H1 (cell line): ENCODE data around the gene C17orf100. TPM values are rescaled to one million over a fixed set of nuclear protein-coding genes. Genes with fewer than 3 reads are reported as not detected.

Experiments used
- CTCF ChIA-PET: fragments of 300-600 bp; sonication (Branson Sonifier 250); formaldehyde crosslinking; loops from one replicate; lab custom pipeline; 2021; ENCODE audit not compliant: partially characterized antibody; lab: Charles Lee
- POLR2A ChIA-PET: fragments of 300-600 bp; sonication (Branson Sonifier 250); formaldehyde crosslinking; loops from one replicate; lab custom pipeline; 2021; ENCODE audit warnings: inconsistent platforms; ENCODE audit not compliant: partially characterized antibody; lab: Charles Lee
- DNase-seq, 2 experiments: peaks; one replicate each; pipeline versions ENCODE4 v3.0.0 to v3.0.0-alpha.2; 2010 to 2022; ENCODE audit warnings: low spot score in 2 of 2, low read depth in 1 of 2, mixed read lengths in 1 of 2
- FAIRE-seq: peaks from 2 replicates; lab custom pipeline; 2011; peaks lifted over from hg19 to GRCh38; lab: Jason Lieb, UNC
- H2AFZ ChIP-seq: 2 replicates; pipeline ENCODE4 v1.8.1; 2012; ENCODE audit warnings: low read length, inconsistent platforms
- H2AK5ac ChIP-seq: 2 replicates; pipeline ENCODE4 v1.6.1; 2013; ENCODE audit warnings: low read depth, low read length
- H2BK120ac ChIP-seq: replicated peaks from 2 replicates; pipeline ENCODE3; 2013; ENCODE audit warnings: low read depth, low read length, inconsistent platforms
- H2BK12ac ChIP-seq: 2 replicates; pipeline ENCODE4 v1.6.1; 2013; ENCODE audit warnings: low read depth, low read length
- H2BK15ac ChIP-seq: 2 replicates; pipeline ENCODE4 v1.6.1; 2013; ENCODE audit warnings: low read length
- H2BK20ac ChIP-seq: 2 replicates; pipeline ENCODE4 v1.6.1; 2013; ENCODE audit warnings: low read length
- H2BK5ac ChIP-seq: 2 replicates; pipeline ENCODE4 v1.6.1; 2013; ENCODE audit warnings: low read depth, low read length
- H3K14ac ChIP-seq: 2 replicates; pipeline ENCODE4 v1.6.1; 2013; ENCODE audit warnings: inconsistent platforms; ENCODE audit not compliant: insufficient read length
- H3K18ac ChIP-seq: 2 replicates; pipeline ENCODE4 v1.6.1; 2013; ENCODE audit warnings: low read length; ENCODE audit errors: extremely low read depth
- H3K23ac ChIP-seq: 2 replicates; pipeline ENCODE4 v1.6.1; 2013; ENCODE audit warnings: inconsistent platforms; ENCODE audit not compliant: insufficient read length
- H3K23me2 ChIP-seq: 2 replicates; pipeline ENCODE4 v1.6.1; 2013; ENCODE audit warnings: low read depth, low read length
- H3K27ac ChIP-seq: 2 replicates; pipeline ENCODE4 v1.6.1; 2011; ENCODE audit warnings: low read depth, low read length, inconsistent platforms
- H3K27me3 ChIP-seq, 4 experiments: replicated peaks in 1 of 4; 1 replicate in 1 of 4; 2 replicates in 3 of 4; pipeline versions ENCODE4 v1.6.1 to v1.8.1; 2011 to 2013; ENCODE audit warnings: low read length in 3 of 4, mild to moderate bottlenecking in 3 of 4, inconsistent platforms in 2 of 4, mixed read lengths in 2 of 4, moderate library complexity in 1 of 4; ENCODE audit not compliant: control insufficient read depth in 3 of 4, insufficient read depth in 3 of 4; ENCODE audit errors: extremely low read depth in 1 of 4
- H3K36me3 ChIP-seq, 4 experiments: 2 replicates each; pipeline versions ENCODE4 v1.6.1 to v1.8.1; 2011 to 2013; ENCODE audit warnings: mild to moderate bottlenecking in 4 of 4, low read length in 3 of 4, moderate library complexity in 2 of 4, control low read depth in 1 of 4, inconsistent platforms in 1 of 4; ENCODE audit not compliant: insufficient read depth in 4 of 4, control insufficient read depth in 2 of 4
- H3K4ac ChIP-seq: replicated peaks from 2 replicates; pipeline ENCODE3; 2013; ENCODE audit warnings: low read length, low read depth, mixed read lengths, inconsistent platforms; ENCODE audit not compliant: insufficient read length
- H3K4me1 ChIP-seq, 4 experiments: replicated peaks in 1 of 4; 1 replicate in 1 of 4; 2 replicates in 3 of 4; pipeline versions ENCODE4 v1.6.1 to v1.8.1; 2011 to 2013; ENCODE audit warnings: low read length in 3 of 4, inconsistent platforms in 2 of 4, mixed read lengths in 1 of 4; ENCODE audit not compliant: insufficient read depth in 4 of 4, control insufficient read depth in 3 of 4
- H3K4me2 ChIP-seq, 2 experiments: 2 replicates each; pipeline versions ENCODE4 v1.6.1 to v1.8.1; 2011 to 2013; ENCODE audit warnings: low read depth in 2 of 2, low read length in 2 of 2, control low read depth in 1 of 2, inconsistent platforms in 1 of 2, mild to moderate bottlenecking in 1 of 2; ENCODE audit not compliant: insufficient read depth in 1 of 2
- H3K4me3 ChIP-seq, 4 experiments: fragments of 200-600, 300-600 bp in 1 of 4; sonication (generic), shearing (Covaris generic), sonication (Bioruptor Twin) in 1 of 4; 2 replicates each; pipeline versions ENCODE4 v1.5.1 to v1.8.1; 2011 to 2016; ENCODE audit warnings: low read length in 4 of 4, low read depth in 3 of 4, control low read depth in 2 of 4, inconsistent platforms in 2 of 4, mild to moderate bottlenecking in 2 of 4, mixed read lengths in 1 of 4, moderate library complexity in 1 of 4; ENCODE audit not compliant: insufficient read depth in 2 of 4; ENCODE audit errors: extremely low read depth in 1 of 4
- H3K56ac ChIP-seq: replicated peaks from 2 replicates; pipeline ENCODE3; 2013; ENCODE audit warnings: low read depth, mild to moderate bottlenecking, mixed read lengths, low read length, inconsistent platforms; ENCODE audit not compliant: insufficient read length
- H3K79me1 ChIP-seq: 2 replicates; pipeline ENCODE4 v1.6.1; 2013; ENCODE audit warnings: low read depth, low read length, control low read depth
- H3K79me2 ChIP-seq, 2 experiments: 2 replicates each; pipeline versions ENCODE4 v1.6.1 to v1.8.1; 2012 to 2013; ENCODE audit warnings: low read length in 2 of 2, mild to moderate bottlenecking in 2 of 2, inconsistent platforms in 1 of 2; ENCODE audit not compliant: insufficient read depth in 2 of 2, control insufficient read depth in 1 of 2
- H3K9ac ChIP-seq, 4 experiments: replicated peaks in 1 of 4; 1 replicate in 1 of 4; 2 replicates in 3 of 4; pipeline versions ENCODE4 v1.6.1 to v1.8.1; 2011 to 2013; ENCODE audit warnings: low read depth in 3 of 4, low read length in 3 of 4, control low read depth in 2 of 4, mild to moderate bottlenecking in 2 of 4, moderate library complexity in 2 of 4, inconsistent platforms in 1 of 4; ENCODE audit errors: extremely low read depth in 1 of 4
- H3K9me3 ChIP-seq, 2 experiments: 2 replicates each; pipeline versions ENCODE4 v1.6.1 to v1.8.1; 2012 to 2013; ENCODE audit warnings: mild to moderate bottlenecking in 2 of 2, moderate library complexity in 2 of 2, control low read depth in 1 of 2, inconsistent platforms in 1 of 2, low read depth in 1 of 2, low read length in 1 of 2, mixed read lengths in 1 of 2; ENCODE audit not compliant: insufficient read depth in 2 of 2
- H4K20me1 ChIP-seq, 2 experiments: replicated peaks in 1 of 2; 2 replicates each; pipeline versions ENCODE3 to v1.8.1; 2011 to 2013; ENCODE audit warnings: inconsistent platforms in 2 of 2, low read length in 2 of 2, mild to moderate bottlenecking in 1 of 2; ENCODE audit not compliant: insufficient read depth in 2 of 2, control insufficient read depth in 1 of 2
- H4K5ac ChIP-seq: 2 replicates; pipeline ENCODE4 v1.6.1; 2013; ENCODE audit warnings: low read length, low read depth, mixed read lengths, inconsistent platforms; ENCODE audit not compliant: insufficient read length
- H4K8ac ChIP-seq: 2 replicates; pipeline ENCODE4 v1.8.0; 2013; ENCODE audit warnings: mild to moderate bottlenecking, moderate library complexity, low read length, inconsistent platforms; ENCODE audit not compliant: insufficient read depth; ENCODE audit errors: extremely low read depth
- H4K91ac ChIP-seq: replicated peaks from 2 replicates; pipeline ENCODE3; 2013; ENCODE audit warnings: low read length, mixed read lengths, inconsistent platforms; ENCODE audit not compliant: insufficient read length
- CHD1 ChIP-seq: IDR thresholded peaks from 2 replicates; pipeline ENCODE4 v1.6.1; 2012; ENCODE audit warnings: low read depth, low read length, improper control_type of control experiment
- CREB1 ChIP-seq: IDR thresholded peaks from 2 replicates; pipeline ENCODE4 v1.6.1; 2012; ENCODE audit warnings: inconsistent platforms
- KDM5A ChIP-seq: fragments of 200-600 bp; IDR thresholded peaks from 2 replicates; pipeline ENCODE4 v1.7.1; 2012; ENCODE audit warnings: mild to moderate bottlenecking, low read length, inconsistent platforms, mixed read lengths
- NRF1 ChIP-seq: IDR thresholded peaks from 2 replicates; pipeline ENCODE4 v1.6.1; 2011; ENCODE audit warnings: mild to moderate bottlenecking, low read depth, low read length, improper control_type of control experiment
- POLR2A ChIP-seq, 2 experiments: IDR thresholded peaks; 1 replicate in 1 of 2; 2 replicates in 1 of 2; pipeline ENCODE4 v1.6.1; 2011; ENCODE audit warnings: low read depth in 2 of 2, low read length in 2 of 2, mild to moderate bottlenecking in 2 of 2; ENCODE audit errors: control extremely low read depth in 1 of 2
- SIN3A ChIP-seq, 2 experiments: IDR thresholded peaks in 1 of 2; conservative IDR thresholded peaks in 1 of 2; 2 replicates each; pipeline ENCODE4 v1.6.1; 2011 to 2012; ENCODE audit warnings: low read length in 2 of 2, improper control_type of control experiment in 1 of 2, low read depth in 1 of 2, mild to moderate bottlenecking in 1 of 2
- WGBS, 2 experiments: shearing (Covaris generic) in 1 of 2; methylation state at CpG; one replicate each; pipeline versions ENCODE4 v1.1.6 to v1.1.7; 2013 to 2015; ENCODE audit warnings: low lambda C conversion rate in 2 of 2, mixed read lengths in 2 of 2, inconsistent platforms in 1 of 2, low coverage in 1 of 2, missing lambda C conversion rate in 1 of 2; ENCODE audit not compliant: insufficient replicate concordance in 2 of 2, insufficient coverage in 1 of 2, insufficient read length in 1 of 2; ENCODE audit errors: extremely low coverage in 1 of 2, missing lambda C conversion rate in 1 of 2; 5-methylcytosine and 5-hydroxymethylcytosine counted together
- polyA plus RNA-seq, 7 experiments: library from polyadenylated mRNA; depleted of rRNA in 3 of 7; stranded (reverse) in 5 of 7; unstranded in 2 of 7; fragments of >200 nt in 5 of 7; fragments of 200-250 nt in 2 of 7; gene quantifications; 1 replicate in 5 of 7; 2 replicates in 1 of 7; 4 replicates in 1 of 7; pipeline versions ENCODE4 v1.2.1 to v1.2.3, GENCODE V29; 2011 to 2013; ENCODE audit warnings: missing spikeins in 2 of 7, mixed read lengths in 2 of 7
- total RNA-seq: library from RNA; stranded (reverse); fragmentation: NEBNext Ultra II Directional; extraction: Animal tissue kit (Norgen Biotek cat#: 25700); gene quantifications from 2 replicates; pipeline ENCODE4 v1.2.1, GENCODE V29; 2021

C17orf100 gene
- total and polyA plus RNA-seq, 2 of the 8 experiments (the other 6 are each of a cell fraction or from before 2014, with no cell fraction given): 2.1 to 2.8 TPM

DNA sequence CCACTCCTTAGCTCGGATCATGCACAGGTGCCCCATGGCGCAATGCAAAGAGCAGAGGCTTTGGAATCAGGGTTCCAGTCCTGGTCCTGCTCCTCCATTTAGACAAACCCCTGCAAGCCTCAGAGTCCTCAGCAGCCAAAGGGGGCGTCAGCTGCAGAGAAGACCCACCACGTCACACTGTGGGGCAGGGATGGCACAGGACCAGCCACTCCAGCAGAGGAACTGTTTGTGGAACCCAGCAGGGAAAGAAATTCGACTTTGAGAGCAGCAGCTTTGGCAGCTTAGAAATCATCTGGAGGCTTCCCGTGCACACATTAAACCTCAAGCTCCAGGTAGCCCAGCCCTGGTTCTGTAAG, 25.2 kb downstream of the C17orf100 start:
- H3K23me2 ChIP-seq: no peaks in the 10 kb centered on the region
- no peak overlapping the region for H2BK120ac ChIP-seq
- no peak for FAIRE-seq
- H3K4me2 ChIP-seq: no peak overlapping the region
- no peaks in the 10 kb centered on the region for H3K9me3 ChIP-seq
- H3K27me3 ChIP-seq: no peaks in the 10 kb centered on the region
- no peak overlapping the region for H3K27ac ChIP-seq
- no peak overlapping the region for H4K91ac ChIP-seq
- DNase-seq: no peak
- H2AFZ ChIP-seq: no peak overlapping the region
- H4K20me1 ChIP-seq: no peaks in the 10 kb centered on the region
- H2BK12ac ChIP-seq: no peak overlapping the region
- H3K4me1 ChIP-seq: no peaks in the 10 kb centered on the region; a peak in 1 of 7 replicates
- H3K36me3 ChIP-seq: no peaks in the 10 kb centered on the region
- H2BK5ac ChIP-seq: no peak overlapping the region
- no peak overlapping the region for H2BK20ac ChIP-seq
- no peak overlapping the region for H3K4me3 ChIP-seq
- no peak overlapping the region for H3K18ac ChIP-seq
- H3K79me2 ChIP-seq: no peaks in the 10 kb centered on the region
- no peak overlapping the region for H4K8ac ChIP-seq
- no peak overlapping the region for H4K5ac ChIP-seq
- no peak overlapping the region for H3K14ac ChIP-seq
- H3K9ac ChIP-seq: no peak overlapping the region
- CTCF ChIA-PET: interaction anchor here (0.6 to 3.2 kb wide), 8 partner anchors 10 to 177 kb away, joined by 3 to 17 read pairs (median 4); partner anchors contain the start of gene SLC13A5
- no peak overlapping the region for H2AK5ac ChIP-seq
- POLR2A ChIA-PET: interaction anchor here (1.1 kb wide), 1 partner anchor 10 kb away, joined by 3 read pairs; no protein-coding TSS in a partner anchor
- H3K23ac ChIP-seq: no peak overlapping the region
- H3K4ac ChIP-seq: no peak overlapping the region
- TF ChIP-seq NRF1 (no peak), SIN3A (conservative IDR thresholded peaks at IDR 0.05 in 1 of 2, IDR thresholded peaks at IDR 0.05 in 1 of 2; ENCODE audit: low read depth in 1 of 2, low read length in 2 of 2) (no peak), CREB1 (no peak), KDM5A (no peak), POLR2A (IDR thresholded peaks at IDR 0.05; ENCODE audit: control extremely low read depth in 1 of 2, low read depth in 2 of 2, low read length in 2 of 2) (no peak), CHD1 (no peak)
- no peaks in the 10 kb centered on the region for H3K79me1 ChIP-seq
- H3K56ac ChIP-seq: no peak overlapping the region
- 70% methylated on average over 6 of the region's 6 CpGs; no CpG with 5 or more reads in 1 of the 2 experiments for WGBS, 2 experiments
- no peak overlapping the region for H2BK15ac ChIP-seq
